H9 (cell line): Measurements from ENCODE around the gene PPP1R14C. TPM values are rescaled to one million over a fixed set of nuclear protein-coding genes. Genes with fewer than 3 reads are reported as not detected.

Experiments used
- DNase-seq: peaks from one replicate; pipeline ENCODE4 v3.0.0-alpha.2; 2017
- H2AFZ ChIP-seq: one replicate; pipeline ENCODE4 v1.6.1; 2013; ENCODE audit warnings: mild to moderate bottlenecking, low read length, control low read depth, moderate library complexity
- H2AK5ac ChIP-seq: 2 replicates; pipeline ENCODE4 v1.6.1; 2013; ENCODE audit warnings: low read length, control low read depth, mixed read lengths; ENCODE audit not compliant: insufficient read length
- H2BK120ac ChIP-seq: one replicate; pipeline ENCODE4 v1.6.1; 2013; ENCODE audit warnings: low read depth, mild to moderate bottlenecking, low read length, control low read depth, inconsistent platforms; ENCODE audit not compliant: poor library complexity, severe bottlenecking
- H2BK12ac ChIP-seq: 2 replicates; pipeline ENCODE4 v1.6.1; 2013; ENCODE audit warnings: low read length, control low read depth, mixed read lengths, low read depth; ENCODE audit not compliant: insufficient read length
- H2BK15ac ChIP-seq: 2 replicates; pipeline ENCODE4 v1.6.1; 2013; ENCODE audit warnings: low read depth, low read length, control low read depth
- H2BK20ac ChIP-seq: one replicate; pipeline ENCODE4 v1.6.1; 2013; ENCODE audit warnings: low read depth, mild to moderate bottlenecking, low read length, control low read depth, inconsistent platforms; ENCODE audit not compliant: poor library complexity, severe bottlenecking
- H2BK5ac ChIP-seq: 2 replicates; pipeline ENCODE4 v1.6.1; 2013; ENCODE audit warnings: low read length, control low read depth, mixed read lengths; ENCODE audit not compliant: insufficient read length
- H3K14ac ChIP-seq: 2 replicates; pipeline ENCODE4 v1.6.1; 2013; ENCODE audit warnings: low read length, control low read depth; ENCODE audit not compliant: insufficient read depth
- H3K18ac ChIP-seq: 2 replicates; pipeline ENCODE4 v1.6.1; 2013; ENCODE audit warnings: low read depth, mild to moderate bottlenecking, mixed read lengths, low read length, control low read depth; ENCODE audit not compliant: insufficient read length
- H3K23ac ChIP-seq: 2 replicates; pipeline ENCODE4 v1.6.1; 2013; ENCODE audit warnings: low read length, control low read depth, mixed read lengths, low read depth; ENCODE audit not compliant: insufficient read length
- H3K23me2 ChIP-seq: 2 replicates; pipeline ENCODE4 v1.6.1; 2013; ENCODE audit warnings: low read depth, mild to moderate bottlenecking, mixed read lengths, low read length, control low read depth; ENCODE audit not compliant: insufficient read length, poor library complexity, severe bottlenecking
- H3K27ac ChIP-seq: 2 replicates; pipeline ENCODE4 v1.5.1; 2013; ENCODE audit warnings: low read length, control low read depth, mixed read lengths, low read depth; ENCODE audit not compliant: insufficient read length
- H3K27me3 ChIP-seq: 2 replicates; pipeline ENCODE4 v1.6.1; 2013; ENCODE audit warnings: low read length, control low read depth, inconsistent platforms; ENCODE audit not compliant: insufficient read depth
- H3K4ac ChIP-seq: 2 replicates; pipeline ENCODE4 v1.6.1; 2013; ENCODE audit warnings: low read depth, mild to moderate bottlenecking, control low read depth, inconsistent platforms, low read length, moderate library complexity
- H3K4me1 ChIP-seq: 2 replicates; pipeline ENCODE4 v1.6.1; 2013; ENCODE audit warnings: low read length, control low read depth, inconsistent platforms; ENCODE audit not compliant: insufficient read depth
- H3K4me2 ChIP-seq: 2 replicates; pipeline ENCODE4 v1.6.1; 2013; ENCODE audit warnings: low read length, control low read depth, mixed read lengths; ENCODE audit not compliant: insufficient read length, insufficient read depth
- H3K56ac ChIP-seq: 2 replicates; pipeline ENCODE4 v1.6.1; 2013; ENCODE audit warnings: low read depth, mild to moderate bottlenecking, mixed read lengths, low read length, control low read depth; ENCODE audit not compliant: insufficient read length
- H3K79me1 ChIP-seq: 2 replicates; pipeline ENCODE4 v1.6.1; 2013; ENCODE audit warnings: low read depth, mild to moderate bottlenecking, moderate library complexity, low read length, control low read depth, inconsistent platforms; ENCODE audit not compliant: insufficient read depth, poor library complexity, severe bottlenecking
- H3K79me2 ChIP-seq: 2 replicates; pipeline ENCODE4 v1.6.1; 2013; ENCODE audit warnings: low read length, control low read depth, inconsistent platforms; ENCODE audit not compliant: insufficient read depth
- H3K9ac ChIP-seq: 2 replicates; pipeline ENCODE4 v1.6.1; 2013; ENCODE audit warnings: low read length, control low read depth, mixed read lengths; ENCODE audit not compliant: insufficient read length; ENCODE audit errors: extremely low read depth
- H3K9me3 ChIP-seq: one replicate; pipeline ENCODE4 v1.6.1; 2013; ENCODE audit warnings: low read depth, low read length, inconsistent platforms; ENCODE audit not compliant: control insufficient read depth
- H3T11ph ChIP-seq: one replicate; pipeline ENCODE4 v1.6.1; 2013; ENCODE audit warnings: mild to moderate bottlenecking, low read length, control low read depth, inconsistent platforms
- H4K20me1 ChIP-seq: one replicate; pipeline ENCODE4 v1.6.1; 2013; ENCODE audit not compliant: control insufficient read depth, insufficient read length, insufficient read depth
- H4K5ac ChIP-seq: 2 replicates; pipeline ENCODE4 v1.6.1; 2013; ENCODE audit warnings: low read depth, mild to moderate bottlenecking, mixed read lengths, low read length, control low read depth; ENCODE audit not compliant: insufficient read length
- H4K8ac ChIP-seq: replicated peaks from 2 replicates; pipeline ENCODE4 v1.6.1; 2013; ENCODE audit warnings: low read length, control low read depth, mixed read lengths, low read depth; ENCODE audit not compliant: insufficient read length
- H4K91ac ChIP-seq: 2 replicates; pipeline ENCODE4 v1.6.1; 2013; ENCODE audit warnings: low read depth, mild to moderate bottlenecking, moderate library complexity, mixed read lengths, low read length, control low read depth; ENCODE audit not compliant: insufficient read length
- H3K27ac Mint-ChIP-seq, 3 experiments: 2 replicates in 2 of 3; 3 replicates in 1 of 3; pipeline ENCODE4 v1.8.0; 2020 to 2021; ENCODE audit warnings: mixed read lengths in 3 of 3, mild to moderate bottlenecking in 1 of 3, moderate library complexity in 1 of 3
- H3K27me3 Mint-ChIP-seq: 2 replicates; pipeline ENCODE4 v1.8.0; 2021; ENCODE audit warnings: low read depth, mild to moderate bottlenecking, moderate library complexity, mixed read lengths
- H3K36me3 Mint-ChIP-seq, 3 experiments: 2 replicates in 2 of 3; 3 replicates in 1 of 3; pipeline ENCODE4 v1.8.0; 2020 to 2021; ENCODE audit warnings: low read depth in 3 of 3, mixed read lengths in 3 of 3; ENCODE audit not compliant: insufficient read depth in 1 of 3
- H3K4me1 Mint-ChIP-seq, 2 experiments: 2 replicates each; pipeline ENCODE4 v1.8.0; 2020; ENCODE audit warnings: mixed read lengths in 2 of 2
- H3K4me3 Mint-ChIP-seq, 2 experiments: 2 replicates in 1 of 2; 3 replicates in 1 of 2; pipeline ENCODE4 v1.8.0; 2020 to 2021; ENCODE audit warnings: mild to moderate bottlenecking in 2 of 2, mixed read lengths in 2 of 2, moderate library complexity in 1 of 2
- H3K9me3 Mint-ChIP-seq, 2 experiments: 2 replicates in 1 of 2; 3 replicates in 1 of 2; pipeline ENCODE4 v1.8.0; 2020; ENCODE audit warnings: mild to moderate bottlenecking in 2 of 2, mixed read lengths in 2 of 2, moderate library complexity in 1 of 2
- WGBS: extraction: QIAGEN DNeasy Blood & Tissue Kit; methylation state at CpG from one replicate; pipeline ENCODE4 v1.1.7; 2013; ENCODE audit warnings: missing lambda C conversion rate, low lambda C conversion rate, mixed read lengths; ENCODE audit not compliant: insufficient read length; ENCODE audit errors: extremely low coverage; 5-methylcytosine and 5-hydroxymethylcytosine counted together
- total RNA-seq: library from RNA; stranded (reverse); gene quantifications from 2 replicates; pipeline ENCODE4 v1.2.1, GENCODE V29; 2021
- TF ChIP-seq, protein P1 (sequence below): fragments of 200-600 bp; sonication (generic); conservative IDR thresholded peaks from 3 replicates; pipeline ENCODE4 v1.8.0; 2021; ENCODE audit warnings: antibody characterized with exemption, mild to moderate bottlenecking

PPP1R14C gene
- total RNA-seq, 1 experiment from 2014 or later, result 0.37 TPM

DNA sequence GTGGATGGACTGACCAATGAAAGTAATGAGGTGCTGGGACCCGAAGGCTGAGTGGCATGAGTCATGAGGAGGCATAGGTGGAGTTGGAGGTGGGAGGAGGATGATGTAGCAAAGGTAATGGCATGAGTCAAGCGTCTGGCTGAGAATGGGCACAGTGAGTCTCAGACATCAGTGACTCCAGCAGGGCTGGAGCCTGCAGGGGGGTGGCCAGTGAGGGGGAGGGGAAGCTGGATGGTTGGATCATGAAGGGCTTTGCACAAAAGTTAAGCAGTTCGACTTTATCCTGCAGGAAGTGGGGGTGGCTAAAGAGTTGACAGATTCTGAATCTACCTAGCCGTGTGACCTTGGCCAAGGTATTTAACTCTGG lies 127.0 kb downstream of the PPP1R14C start:
- no peaks in the 10 kb centered on the region for H3K79me2 ChIP-seq
- no peaks in the 10 kb centered on the region for H3K27me3 ChIP-seq
- H4K20me1 ChIP-seq, result no peaks in the 10 kb centered on the region
- H4K5ac ChIP-seq, result no peak overlapping the region
- no peak overlapping the region for H2BK120ac ChIP-seq
- H3K23ac ChIP-seq, result no peak overlapping the region
- no peak overlapping the region for H3K27ac ChIP-seq
- no peak overlapping the region for H4K8ac ChIP-seq
- no peak overlapping the region for H3K4ac ChIP-seq
- no peak overlapping the region for H3K9ac ChIP-seq
- no peak overlapping the region for H3K18ac ChIP-seq
- WGBS, result no CpG with 5 or more reads among the region's 4 CpGs
- no peaks in the 10 kb centered on the region for H3K9me3 ChIP-seq
- Mint-ChIP-seq H3K9me3 (peaks cover 3 to 5% of the 10 kb centered on the region in 2 experiments), H3K27me3 (peaks cover 5% of the 10 kb centered on the region), H3K4me1 (peaks cover 11 to 19% of the 10 kb centered on the region in 2 experiments), H3K4me3 (no peak overlapping the region; a peak in 1 of 5 replicates), H3K36me3 (no peaks in the 10 kb centered on the region), H3K27ac (peak overlapping the region in 1 of 3 experiments; percentile 13; a peak in 3 of 7 replicates)
- no peak overlapping the region for H2BK15ac ChIP-seq
- H2AK5ac ChIP-seq, result no peak overlapping the region
- no peak overlapping the region for H2AFZ ChIP-seq
- no peak overlapping the region for H3T11ph ChIP-seq
- H3K23me2 ChIP-seq, result no peaks in the 10 kb centered on the region
- H2BK5ac ChIP-seq, result no peak overlapping the region
- H3K79me1 ChIP-seq, result no peaks in the 10 kb centered on the region
- no peaks in the 10 kb centered on the region; the same call in 1 of the 2 replicates for H3K4me1 ChIP-seq
- no peak overlapping the region for H2BK12ac ChIP-seq
- H3K56ac ChIP-seq, result no peak overlapping the region
- no peak overlapping the region for H2BK20ac ChIP-seq
- TF ChIP-seq, protein P1, sequence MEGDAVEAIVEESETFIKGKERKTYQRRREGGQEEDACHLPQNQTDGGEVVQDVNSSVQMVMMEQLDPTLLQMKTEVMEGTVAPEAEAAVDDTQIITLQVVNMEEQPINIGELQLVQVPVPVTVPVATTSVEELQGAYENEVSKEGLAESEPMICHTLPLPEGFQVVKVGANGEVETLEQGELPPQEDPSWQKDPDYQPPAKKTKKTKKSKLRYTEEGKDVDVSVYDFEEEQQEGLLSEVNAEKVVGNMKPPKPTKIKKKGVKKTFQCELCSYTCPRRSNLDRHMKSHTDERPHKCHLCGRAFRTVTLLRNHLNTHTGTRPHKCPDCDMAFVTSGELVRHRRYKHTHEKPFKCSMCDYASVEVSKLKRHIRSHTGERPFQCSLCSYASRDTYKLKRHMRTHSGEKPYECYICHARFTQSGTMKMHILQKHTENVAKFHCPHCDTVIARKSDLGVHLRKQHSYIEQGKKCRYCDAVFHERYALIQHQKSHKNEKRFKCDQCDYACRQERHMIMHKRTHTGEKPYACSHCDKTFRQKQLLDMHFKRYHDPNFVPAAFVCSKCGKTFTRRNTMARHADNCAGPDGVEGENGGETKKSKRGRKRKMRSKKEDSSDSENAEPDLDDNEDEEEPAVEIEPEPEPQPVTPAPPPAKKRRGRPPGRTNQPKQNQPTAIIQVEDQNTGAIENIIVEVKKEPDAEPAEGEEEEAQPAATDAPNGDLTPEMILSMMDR, result no peak
- H4K91ac ChIP-seq, result no peak overlapping the region
- peak; percentile 35 for DNase-seq
- H3K4me2 ChIP-seq, result no peak overlapping the region
- no peak overlapping the region for H3K14ac ChIP-seq
